DMS153 treated with DMSO at 0.1 percent for 48 hours (cell line): ENCODE data around the gene LIPT1.
A peak's percentile ranks its signal among the peaks of the same experiment; 100 is the strongest.
"Not testable (repeated sequence)": the region's sequence is repeated elsewhere in the genome, so short reads cannot be mapped to it uniquely, and the experiment has no call there.

ENCODE experiments used
- DNase-seq: peaks from one replicate; lab custom pipeline; 2025; ENCODE audit not compliant: unreplicated experiment; lab: John Stamatoyannopoulos, UW

The LIPT1 gene

GRCh38 chr2:99154643-99155536 is at the start of gene LIPT1, which contains the start of gene TSGA10:
LIPT1 (plus strand) TSS chr2:99154967; CDS start chr2:99161958, 6,991 bp downstream.
TSGA10 (minus strand) TSS chr2:99154942; CDS start chr2:99109439, 45,503 bp downstream.
- peak; percentile 70 for DNase-seq

GRCh38 chr2:99106913-99107312 is 47.9 kb upstream of the LIPT1 start:
- no peak for DNase-seq

GRCh38 chr2:99111236-99111635 is 43.5 kb upstream of the LIPT1 start:
- DNase-seq: no peak

GRCh38 chr2:99111945-99112344 is 42.8 kb upstream of the LIPT1 start:
- DNase-seq: no peak

- DNase-seq: no peak
Observed at GRCh38 chr2:99112617-99113016, 42.1 kb upstream of the LIPT1 start.

GRCh38 chr2:99127981-99128380 is 26.8 kb upstream of the LIPT1 start:
- DNase-seq: no peak

GRCh38 chr2:99135044-99135556 is 19.7 kb upstream of the LIPT1 start:
- DNase-seq: not testable (repeated sequence)

- no peak for DNase-seq
Observed at GRCh38 chr2:99139003-99139402, 15.8 kb upstream of the LIPT1 start.

- DNase-seq: no peak
Observed at GRCh38 chr2:99140056-99140859, 14.5 kb upstream of the LIPT1 start.

GRCh38 chr2:99140860-99141109 is 14.0 kb upstream of the LIPT1 start:
- no peak for DNase-seq

- peak; percentile 97 for DNase-seq
Observed at GRCh38 chr2:99141110-99142108, 13.4 kb upstream of the LIPT1 start, which contains the start of gene C2orf15. C2orf15 (plus strand) TSS chr2:99141707; CDS start chr2:99150559, 8,852 bp downstream.

GRCh38 chr2:99150706-99151105 is 4.1 kb upstream of the LIPT1 start:
- DNase-seq: no peak

- no peak for DNase-seq
Observed at GRCh38 chr2:99152199-99152895, 2.4 kb upstream of the LIPT1 start.

GRCh38 chr2:99153921-99154604 is 704 bp upstream of the LIPT1 start:
- DNase-seq: no peak

GRCh38 chr2:99156891-99157290 is 2.1 kb downstream of the LIPT1 start:
- no peak for DNase-seq

GRCh38 chr2:99158599-99158998 is 3.8 kb downstream of the LIPT1 start:
- no peak for DNase-seq

GRCh38 chr2:99159594-99159993 is 4.8 kb downstream of the LIPT1 start:
- no peak for DNase-seq

GRCh38 chr2:99166218-99166617 is 11.5 kb downstream of the LIPT1 start:
- DNase-seq: no peak

GRCh38 chr2:99169534-99169933 is 14.8 kb downstream of the LIPT1 start:
- DNase-seq: no peak
